T1000 (cell line): ENCODE results near the gene PLPPR2.
"Not testable (repeated sequence)": the region's sequence is repeated elsewhere in the genome, so short reads cannot be mapped to it uniquely, and the experiment has no call there.

ENCODE experiments used
- DNase-seq: peaks from one replicate; lab custom pipeline; 2025; ENCODE audit warnings: mixed read lengths; lab: John Stamatoyannopoulos, UW

PLPPR2 gene

GRCh38 chr19:11339254-11340098, 15.8 kb upstream of the PLPPR2 start, which contains the start of gene RAB3D:
TSS of gene RAB3D (minus strand) at chr19:11339657. CDS start at chr19:11337399, 2,258 bp downstream.
- DNase-seq, result peak; percentile 56

GRCh38 chr19:11340099-11340467, 15.1 kb upstream of the PLPPR2 start:
- not testable (repeated sequence) for DNase-seq

GRCh38 chr19:11342429-11342828, 12.8 kb upstream of the PLPPR2 start:
- DNase-seq, result no peak

- DNase-seq, result no peak
These were observed 10.0 kb upstream of the PLPPR2 start for GRCh38 chr19:11345122-11345803.

- peak; percentile 99 for DNase-seq
These were observed 8.9 kb upstream of the PLPPR2 start, which contains the start of the genes CCDC159 and TMEM205 for GRCh38 chr19:11346104-11346940. TSS of gene CCDC159 (plus strand) at chr19:11346519. CDS start at chr19:11346607, 88 bp downstream. TSS of gene TMEM205 (minus strand) at chr19:11346268. CDS start at chr19:11345619, 649 bp downstream.

GRCh38 chr19:11347546-11348039, 7.6 kb upstream of the PLPPR2 start:
- no peak for DNase-seq

GRCh38 chr19:11349171-11349570, 6.1 kb upstream of the PLPPR2 start:
- no peak for DNase-seq

GRCh38 chr19:11354102-11354501, 1.1 kb upstream of the PLPPR2 start:
- DNase-seq, result not testable (repeated sequence)

GRCh38 chr19:11356074-11356397, 804 bp downstream of the PLPPR2 start:
- DNase-seq, result no peak

GRCh38 chr19:11356676-11357550, 1.7 kb downstream of the PLPPR2 start:
- DNase-seq, result no peak

GRCh38 chr19:11359421-11359820, 4.2 kb downstream of the PLPPR2 start:
- DNase-seq, result no peak

- DNase-seq, result no peak
These were observed 6.0 kb downstream of the PLPPR2 start for GRCh38 chr19:11361037-11361770.

GRCh38 chr19:11361771-11362731, 6.8 kb downstream of the PLPPR2 start:
- DNase-seq, result no peak

GRCh38 chr19:11363881-11364280, 8.6 kb downstream of the PLPPR2 start:
- no peak for DNase-seq

GRCh38 chr19:11364296-11364904, 9.2 kb downstream of the PLPPR2 start:
- no peak for DNase-seq

- DNase-seq, result no peak
These were observed 9.7 kb downstream of the PLPPR2 start for GRCh38 chr19:11364935-11365334.

GRCh38 chr19:11365557-11366117, 10.4 kb downstream of the PLPPR2 start:
- no peak for DNase-seq

GRCh38 chr19:11367528-11367927, 12.3 kb downstream of the PLPPR2 start:
- DNase-seq, result no peak
